HCT116 (cell line): ENCODE measurements around the gene PEX19. TPM values are rescaled to one million over a fixed set of nuclear protein-coding genes. Genes with fewer than 3 reads are reported as not detected.

Experiments used
- ATAC-seq: fragments of 200-7000 bp; cut with Tn5 transposase; 2 replicates; pipeline ENCODE4 v1.9.1; 2020; ENCODE audit warnings: mild to moderate bottlenecking, moderate library complexity
- BruUV-seq: library from RNA; stranded (reverse); fragments of 400-500 nt; replicated peaks from 2 replicates; lab custom pipeline; 2021; lab: Mats Ljungman, UMichigan
- CTCF ChIA-PET: fragments of 300-600 bp; sonication (Branson Sonifier 250); formaldehyde crosslinking; loops from one replicate; lab custom pipeline; 2021; ENCODE audit warnings: antibody characterized with exemption; lab: Charles Lee
- POLR2A ChIA-PET: fragments of 300-600, 350-600 bp; sonication (Branson Sonifier 250); formaldehyde crosslinking; loops from one replicate; lab custom pipeline; 2021; ENCODE audit warnings: antibody characterized with exemption; lab: Charles Lee
- RAD21 ChIA-PET, 2 experiments: fragments of 300-600 bp; sonication (Branson Sonifier 250); formaldehyde crosslinking; loops; one replicate each; lab custom pipeline; 2023; ENCODE audit warnings: low total read pairs in 2 of 2; ENCODE audit not compliant: uncharacterized antibody in 2 of 2, unreplicated experiment in 2 of 2, low non-redundant PET in 1 of 2; lab: Charles Lee
- DNase-seq: peaks from one replicate; pipeline ENCODE4 v3.0.0-alpha.2; 2010; ENCODE audit warnings: low read depth, low spot score
- H2AFZ ChIP-seq: fragments of 200-600 bp; shearing (Covaris generic), sonication (generic); 2 replicates; pipeline ENCODE4 v1.6.1; 2017; ENCODE audit warnings: low read depth, mixed run types, mixed read lengths, antibody characterized with exemption, low read length; ENCODE audit not compliant: poor library complexity, severe bottlenecking
- H3K27ac ChIP-seq: 2 replicates; pipeline ENCODE4 v1.5.1; 2012; ENCODE audit warnings: low read depth, low read length
- H3K27me3 ChIP-seq: fragments of 200-600 bp; sonication (generic); 2 replicates; pipeline ENCODE4 v1.6.1; 2016; ENCODE audit warnings: mixed run types, low read length, mixed read lengths; ENCODE audit not compliant: insufficient read depth
- H3K36me3 ChIP-seq, 2 experiments: fragments of 200-500 bp in 1 of 2; fragments of 200-600 bp in 1 of 2; sonication (Bioruptor generic) in 1 of 2; sonication (generic) in 1 of 2; 2 replicates each; pipeline versions ENCODE4 v1.5.1 to v1.6.1; 2014 to 2016; ENCODE audit warnings: low read length in 2 of 2, inconsistent platforms in 1 of 2, mixed read lengths in 1 of 2, mixed run types in 1 of 2; ENCODE audit not compliant: insufficient read depth in 2 of 2, control insufficient read depth in 1 of 2
- H3K4me1 ChIP-seq, 2 experiments: fragments of 200-600 bp in 1 of 2; sonication (generic) in 1 of 2; 2 replicates each; pipeline versions ENCODE4 v1.5.1 to v1.6.1; 2012 to 2017; ENCODE audit warnings: low read length in 2 of 2, inconsistent platforms in 1 of 2, mild to moderate bottlenecking in 1 of 2, mixed read lengths in 1 of 2, mixed run types in 1 of 2, moderate library complexity in 1 of 2; ENCODE audit not compliant: insufficient read depth in 2 of 2, control insufficient read depth in 1 of 2
- H3K4me2 ChIP-seq: fragments of 200-600 bp; sonication (generic); 2 replicates; pipeline ENCODE4 v1.6.1; 2017; ENCODE audit warnings: mixed run types, low read length, mixed read lengths
- H3K4me3 ChIP-seq, 2 experiments: fragments of 200-600 bp in 1 of 2; sonication (generic) in 1 of 2; replicated peaks in 1 of 2; 2 replicates each; pipeline ENCODE4 v1.5.1; 2011 to 2016; ENCODE audit warnings: low read length in 2 of 2, control low read depth in 1 of 2, low read depth in 1 of 2, mild to moderate bottlenecking in 1 of 2, mixed read lengths in 1 of 2, mixed run types in 1 of 2
- H3K79me2 ChIP-seq: fragments of 200-600 bp; sonication (generic); 2 replicates; pipeline ENCODE4 v1.6.1; 2017; ENCODE audit warnings: mild to moderate bottlenecking, mixed run types, low read length, moderate library complexity, mixed read lengths; ENCODE audit not compliant: insufficient read depth
- H3K9ac ChIP-seq: fragments of 200-600 bp; sonication (generic); 2 replicates; pipeline ENCODE4 v1.6.1; 2016; ENCODE audit warnings: low read length, mixed read lengths
- H3K9me2 ChIP-seq: fragments of 200-600 bp; sonication (generic), shearing (Covaris generic); 2 replicates; pipeline ENCODE4 v1.6.1; 2017; ENCODE audit warnings: mixed run types, mild to moderate bottlenecking, moderate library complexity; ENCODE audit not compliant: insufficient read depth
- H3K9me3 ChIP-seq, 2 experiments: fragments of 200-500 bp in 1 of 2; fragments of 200-600 bp in 1 of 2; sonication (Bioruptor generic) in 1 of 2; sonication (generic) in 1 of 2; 2 replicates each; pipeline ENCODE4 v1.6.1; 2014 to 2017; ENCODE audit warnings: low read length in 2 of 2, mixed read lengths in 2 of 2, inconsistent platforms in 1 of 2, low read depth in 1 of 2, mild to moderate bottlenecking in 1 of 2, mixed run types in 1 of 2, moderate library complexity in 1 of 2; ENCODE audit not compliant: control insufficient read depth in 1 of 2, insufficient read depth in 1 of 2
- H4K20me1 ChIP-seq: fragments of 200-600 bp; sonication (generic), shearing (Covaris generic); 2 replicates; pipeline ENCODE4 v1.6.1; 2017; ENCODE audit warnings: mixed run types, mild to moderate bottlenecking, moderate library complexity; ENCODE audit not compliant: insufficient read depth
- ATF3 ChIP-seq: IDR thresholded peaks from 2 replicates; pipeline ENCODE4 v1.6.1; 2012
- CBX3 ChIP-seq: IDR thresholded peaks from 2 replicates; pipeline ENCODE4 v1.6.1; 2012; ENCODE audit warnings: low read depth
- CEBPB ChIP-seq: IDR thresholded peaks from 2 replicates; pipeline ENCODE4 v1.6.1; 2012; ENCODE audit warnings: low read depth
- EGR1 ChIP-seq: IDR thresholded peaks from 2 replicates; pipeline ENCODE4 v1.6.1; 2012; ENCODE audit warnings: low read depth
- EZH2 ChIP-seq: fragments of 200-600 bp; sonication (generic); IDR thresholded peaks from 2 replicates; pipeline ENCODE4 v1.6.1; 2017; ENCODE audit warnings: antibody characterized with exemption, mixed run types
- EZH2phosphoT487 ChIP-seq: fragments of 200-600 bp; IDR thresholded peaks from 2 replicates; pipeline ENCODE4 v1.6.1; 2018; ENCODE audit warnings: antibody characterized with exemption, borderline replicate concordance
- FOSL1 ChIP-seq: IDR thresholded peaks from 2 replicates; pipeline ENCODE4 v1.6.1; 2012; ENCODE audit warnings: low read depth
- MAX ChIP-seq: IDR thresholded peaks from 2 replicates; pipeline ENCODE4 v1.6.1; 2012
- POLR2A ChIP-seq: IDR thresholded peaks from 2 replicates; pipeline ENCODE4 v1.7.0; 2011; ENCODE audit warnings: borderline replicate concordance; ENCODE audit not compliant: insufficient read depth, insufficient read length; ENCODE audit errors: extremely low read depth
- POLR2AphosphoS5 ChIP-seq: IDR thresholded peaks from 2 replicates; pipeline ENCODE4 v1.6.1; 2011; ENCODE audit warnings: mild to moderate bottlenecking, low read depth, low read length, moderate library complexity
- REST ChIP-seq: IDR thresholded peaks from 2 replicates; pipeline ENCODE4 v1.6.1; 2012; ENCODE audit warnings: low read depth
- SIN3A ChIP-seq: IDR thresholded peaks from 2 replicates; pipeline ENCODE4 v1.6.1; 2012; ENCODE audit warnings: low read depth
- SP1 ChIP-seq: IDR thresholded peaks from 2 replicates; pipeline ENCODE4 v1.6.1; 2012; ENCODE audit warnings: low read depth
- TCF7L2 ChIP-seq: IDR thresholded peaks from 2 replicates; pipeline ENCODE4 v1.7.0; 2011; ENCODE audit warnings: borderline replicate concordance, inconsistent platforms; ENCODE audit not compliant: insufficient read depth, insufficient read length; ENCODE audit errors: extremely low read depth
- YY1 ChIP-seq: IDR thresholded peaks from 2 replicates; pipeline ENCODE4 v1.6.1; 2011; ENCODE audit warnings: low read length, low read depth, moderate library complexity, mild to moderate bottlenecking; ENCODE audit not compliant: insufficient replicate concordance; ENCODE audit errors: extremely low read depth
- ZBTB33 ChIP-seq: IDR thresholded peaks from 2 replicates; pipeline ENCODE4 v1.6.1; 2011; ENCODE audit warnings: mild to moderate bottlenecking, low read length, moderate library complexity; ENCODE audit not compliant: insufficient replicate concordance; ENCODE audit errors: extremely low read depth
- ZFX ChIP-seq: fragments of 450-650 bp; IDR thresholded peaks from 2 replicates; pipeline ENCODE4 v1.6.1; 2017
- ZNF274 ChIP-seq: fragments of 200-500 bp; sonication (Bioruptor generic); IDR thresholded peaks from 2 replicates; pipeline ENCODE4 v1.6.1; 2014; ENCODE audit warnings: mild to moderate bottlenecking, low read depth, low read length, inconsistent platforms
- intact Hi-C: fragments of 100-400 bp; cut with micrococcal nuclease; formaldehyde crosslinking; loops from 2 replicates; pipeline ENCODE4 v1.10.0; 2022
- total RNA-seq: library from RNA; stranded (reverse); gene quantifications from one replicate; pipeline ENCODE4 v1.2.1, GENCODE V29; 2021; ENCODE audit not compliant: unreplicated experiment

Gene PEX19
- total RNA-seq, 1 experiment from 2014 or later, result 35.9 TPM

- TF ChIP-seq TCF7L2, result no peak
- TF ChIP-seq EZH2phosphoT487, result no peak
- TF ChIP-seq CBX3, result no peak
- TF ChIP-seq YY1, result no peak
- no peak for TF ChIP-seq ZFX
- no peak for TF ChIP-seq ZNF274
These were observed 33.0 kb downstream of the PEX19 start (continued) for GRCh38 chr1:160251687-160252526.

GRCh38 chr1:160251011-160251410 lies 33.9 kb downstream of the PEX19 start:
- H3K4me3 ChIP-seq, result no peak overlapping the region
- CTCF ChIA-PET, result interaction anchor here (1.6 to 2.9 kb wide), 7 partner anchors 8 to 358 kb away, joined by 5 to 59 read pairs (median 21); partner anchors contain the start of gene DCAF8
- H3K4me1 ChIP-seq, result peaks cover 0 to 2% of the 10 kb centered on the region in 2 experiments; a peak in 2 of 4 replicates
- RAD21 ChIA-PET, result interaction anchor here in 1 of 2 experiments (1.4 to 1.9 kb wide), 2 partner anchors 58 to 150 kb away, joined by 7 to 10 read pairs; no protein-coding TSS in a partner anchor
- H3K27me3 ChIP-seq, result no peaks in the 10 kb centered on the region
- H3K27ac ChIP-seq, result no peak overlapping the region
- 0 out of 4 replicates have a peak, but pooled peaks cover 0 to 4% of the 10 kb centered on the region in 2 experiments for H3K36me3 ChIP-seq
- no peaks in the 10 kb centered on the region for H3K9me3 ChIP-seq
- ATAC-seq (no peak), DNase-seq (no peak)
- no peaks in the 10 kb centered on the region for H3K9me2 ChIP-seq
- POLR2A ChIA-PET, result no interaction called here
- no peak overlapping the region for H3K9ac ChIP-seq
- H3K79me2 ChIP-seq, result peaks cover 74% of the 10 kb centered on the region
- intact Hi-C loops, result no loop called here
- H4K20me1 ChIP-seq, result no peaks in the 10 kb centered on the region
- no TSS peak for BruUV-seq
- no peak overlapping the region for H2AFZ ChIP-seq
- H3K4me2 ChIP-seq, result no peak overlapping the region
- TF ChIP-seq EZH2phosphoT487 (no peak), ATF3 (no peak), MAX (no peak), ZFX (no peak), EGR1 (no peak), POLR2A (no peak), CEBPB (no peak), SP1 (no peak), REST (no peak), CBX3 (no peak), POLR2AphosphoS5 (no peak), FOSL1 (no peak), ZNF274 (no peak), YY1 (no peak), ZBTB33 (no peak), SIN3A (no peak), EZH2 (no peak)
